ENCODE results near the gene ITPKC. TPM values are rescaled to one million over a fixed set of nuclear protein-coding genes. Genes with fewer than 3 reads are reported as not detected.

The ITPKC gene
- total and polyA plus RNA-seq, 2 of the 13 experiments (the other 11 are each of a cell fraction or from before 2014, with no cell fraction given), result 6.9 to 11.2 TPM

- TF ChIP-seq HMGXB3 (CRISPR knock-in tag; IDR thresholded peaks at IDR 0.05; ENCODE audit: borderline replicate concordance) (no peak), PITX1 (CRISPR knock-in tag; IDR thresholded peaks at IDR 0.05) (no peak), ZFY (CRISPR knock-in tag; IDR thresholded peaks at IDR 0.05) (no peak; the same call in 1 of the 2 replicates), HOXA5 (CRISPR knock-in tag; IDR thresholded peaks at IDR 0.05) (no peak), SRY (CRISPR knock-in tag; IDR thresholded peaks at IDR 0.05) (no peak), E2F2 (CRISPR knock-in tag; IDR thresholded peaks at IDR 0.05; ENCODE audit: borderline replicate concordance) (no peak), ZNF576 (CRISPR knock-in tag; IDR thresholded peaks at IDR 0.05) (no peak), FOXO1 (CRISPR knock-in tag; IDR thresholded peaks at IDR 0.05) (no peak), CAMTA2 (CRISPR knock-in tag; IDR thresholded peaks at IDR 0.05; ENCODE audit: borderline replicate concordance) (no peak), RFX1 (IDR thresholded peaks at IDR 0.05) (no peak), KDM6A (CRISPR knock-in tag; IDR thresholded peaks at IDR 0.05; ENCODE audit: low read depth) (no peak), ZNF12 (CRISPR knock-in tag; IDR thresholded peaks at IDR 0.05) (no peak), ZNF224 (CRISPR knock-in tag; IDR thresholded peaks at IDR 0.05) (no peak), CREBL2 (CRISPR knock-in tag; IDR thresholded peaks at IDR 0.05; ENCODE audit: borderline replicate concordance) (no peak), ZNF709 (CRISPR knock-in tag; IDR thresholded peaks at IDR 0.05) (no peak), ZNF790 (CRISPR knock-in tag; IDR thresholded peaks at IDR 0.05; ENCODE audit: borderline replicate concordance) (no peak), HIC2 (CRISPR knock-in tag; IDR thresholded peaks at IDR 0.05; ENCODE audit: low read depth) (no peak), NR2C2 (CRISPR knock-in tag; IDR thresholded peaks at IDR 0.05; ENCODE audit: borderline replicate concordance) (0 out of 2 replicates have a peak, but pooled peaks have one; percentile 28), JUNB (CRISPR knock-in tag; IDR thresholded peaks at IDR 0.05; ENCODE audit: borderline replicate concordance) (no peak), GATA4 (IDR thresholded peaks at IDR 0.05; ENCODE audit: borderline replicate concordance, low read depth) (no peak), PHF8 (CRISPR knock-in tag; IDR thresholded peaks at IDR 0.05) (no peak), SP2 (CRISPR knock-in tag; IDR thresholded peaks at IDR 0.05) (no peak), ZFP41 (CRISPR knock-in tag; IDR thresholded peaks at IDR 0.05; ENCODE audit: borderline replicate concordance) (no peak), HDAC6 (IDR thresholded peaks at IDR 0.05; ENCODE audit: low read depth, low read length) (no peak), BRD4 (CRISPR knock-in tag; IDR thresholded peaks at IDR 0.05) (no peak)
Measured at GRCh38 chr19:40754611-40755247, 37.8 kb downstream of the ITPKC start (continued).

Data from HepG2 (cell line).